Stimulated activated CD8-positive, alpha-beta memory T cell treated with anti-CD3 and anti-CD28 coated beads, Interleukin-12 subunit alpha, Interleukin-12 subunit beta, amount 100 ng/mL, for 24 hours (primary cell): Measurements from ENCODE around the gene MARCHF2.

ENCODE experiments used
- DNase-seq: peaks from one replicate; pipeline ENCODE4 v3.0.0-alpha.2; 2020; ENCODE audit errors: extremely low read depth

MARCHF2 gene

DNA sequence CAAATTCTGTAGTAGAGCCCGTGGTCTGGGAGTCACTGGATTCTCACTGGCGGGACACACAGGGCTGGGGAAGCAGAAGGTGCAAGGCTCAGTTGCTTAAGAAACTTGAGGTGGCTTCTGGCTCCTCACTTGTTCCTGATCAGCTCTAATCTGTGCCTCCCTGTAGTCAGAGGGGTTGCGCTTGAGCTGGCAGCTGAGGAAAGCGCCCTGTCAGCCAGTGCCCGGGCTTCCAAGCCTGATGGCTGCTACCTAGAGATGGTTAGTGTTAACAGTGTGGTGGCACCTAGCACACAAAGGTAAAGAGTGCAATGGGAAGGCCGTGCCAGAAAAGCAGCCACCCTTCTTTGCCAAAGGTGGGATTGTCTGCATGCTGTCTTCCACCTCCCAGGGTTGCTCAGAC is 40.5 kb downstream of the MARCHF2 start:
- no peak for DNase-seq

DNA sequence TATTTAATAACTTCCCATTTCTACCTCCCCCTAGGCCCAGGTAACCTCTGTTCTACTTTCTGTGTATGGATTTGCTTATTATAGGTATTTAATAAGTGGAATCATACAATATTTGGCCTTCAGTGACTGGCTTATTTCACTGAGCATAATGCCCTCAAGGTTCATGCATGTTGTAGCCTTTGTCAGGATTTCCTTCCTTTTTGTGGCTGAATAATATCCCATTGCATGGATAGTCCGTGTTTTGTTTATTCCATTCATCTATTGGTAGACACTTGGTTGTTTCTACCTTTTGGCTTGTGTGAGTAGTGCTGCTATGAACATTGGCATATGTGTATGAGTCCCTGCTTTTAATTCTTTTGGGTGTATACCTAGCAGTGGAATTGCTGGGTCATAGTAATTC is 41.1 kb downstream of the MARCHF2 start:
- no peak for DNase-seq

DNA sequence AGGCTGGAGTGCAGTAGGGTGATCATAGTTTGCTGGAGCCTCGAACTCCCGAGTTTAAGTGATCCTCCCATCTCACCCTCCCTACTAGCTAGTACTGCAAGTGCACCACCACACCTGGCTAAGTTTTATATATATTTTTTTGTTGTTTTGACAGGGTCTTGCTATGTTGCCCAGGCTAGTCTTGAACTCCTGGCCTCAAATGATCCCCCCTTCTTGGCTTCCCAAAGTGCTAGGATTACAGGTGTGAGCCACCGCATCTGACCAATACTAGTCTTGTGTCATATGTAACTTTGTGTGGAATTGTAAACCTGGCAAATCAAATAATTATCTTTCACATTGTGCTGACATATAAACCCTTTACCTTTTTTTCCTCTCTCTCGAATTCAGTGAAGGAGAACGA is 41.9 kb downstream of the MARCHF2 start:
- no peak for DNase-seq

DNA sequence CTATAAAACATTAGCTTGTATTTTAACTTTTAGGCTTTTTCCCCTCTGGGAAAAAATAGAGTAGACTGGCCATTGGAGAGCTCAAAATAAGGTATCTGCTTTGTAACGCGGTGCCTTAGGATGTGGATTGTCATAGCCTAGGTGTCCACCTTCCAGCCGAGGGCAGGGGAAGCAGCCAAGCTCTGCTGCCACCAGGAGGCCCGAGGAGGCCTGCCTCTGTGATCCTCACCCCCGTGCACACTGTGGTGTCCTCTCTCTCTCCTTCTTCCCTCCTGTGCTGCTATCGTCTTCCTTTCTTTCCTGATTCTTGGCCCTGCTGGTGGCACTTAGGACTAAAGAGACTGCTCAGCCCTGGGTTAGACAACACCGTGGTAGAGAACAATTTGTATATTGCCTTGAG is 43.0 kb downstream of the MARCHF2 start:
- no peak for DNase-seq

DNA sequence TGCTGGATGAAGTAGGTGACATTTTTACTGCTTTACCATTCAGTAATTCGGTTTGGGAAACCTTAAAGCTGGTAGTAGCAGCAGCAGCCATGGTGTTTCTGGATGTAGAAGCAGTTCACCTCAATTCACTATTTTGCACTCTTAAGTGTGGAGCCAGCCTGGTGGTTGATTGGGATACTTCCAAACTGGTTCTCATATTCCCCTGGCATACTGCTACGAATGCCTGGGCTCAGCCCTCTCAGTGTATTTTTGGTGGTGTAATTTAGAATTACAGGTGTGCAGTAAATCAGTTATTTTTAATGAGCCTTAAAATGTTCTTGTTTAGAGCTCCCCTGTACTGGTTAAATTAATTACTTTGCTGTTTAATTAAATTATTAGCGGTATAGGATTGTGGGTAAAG is 44.1 kb downstream of the MARCHF2 start:
- DNase-seq: no peak

DNA sequence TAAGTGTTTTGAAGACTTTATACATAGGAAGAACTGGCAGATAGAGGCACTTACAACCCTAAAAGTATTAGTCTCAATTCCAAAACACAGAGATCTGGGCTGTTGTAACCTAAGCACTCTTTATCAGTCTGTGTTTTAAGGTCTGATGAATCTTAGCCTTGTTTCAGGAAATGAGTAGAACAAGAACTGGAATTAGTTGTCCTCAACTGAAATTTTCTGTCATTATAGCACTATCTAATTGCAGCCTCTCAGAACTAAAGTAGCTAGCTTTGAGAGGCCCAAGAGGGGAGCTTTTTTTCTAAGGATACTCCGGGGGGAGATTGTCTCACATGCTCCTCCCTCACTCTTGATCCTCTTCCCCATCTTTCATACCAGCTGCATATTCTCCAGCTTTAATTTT is 44.7 kb downstream of the MARCHF2 start:
- no peak for DNase-seq

DNA sequence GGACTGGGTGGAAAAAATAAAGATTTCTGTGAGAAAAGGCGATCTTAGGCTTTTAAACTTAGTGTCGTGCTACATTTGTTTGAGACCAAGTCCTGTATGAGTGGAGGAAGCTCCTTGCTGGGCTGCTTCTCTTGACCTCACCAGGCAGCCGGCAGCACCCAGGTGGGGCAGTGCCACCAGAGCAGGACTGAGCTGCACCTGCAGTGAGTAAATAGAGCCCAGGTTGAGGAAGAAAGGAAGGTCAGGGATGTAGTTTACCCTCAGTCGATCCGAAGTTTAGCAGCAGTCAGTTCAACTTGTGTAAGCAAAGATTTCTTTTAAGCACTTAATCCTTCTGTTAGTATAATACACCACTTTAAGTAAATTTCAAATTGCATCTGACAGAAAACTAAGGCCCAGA is 45.3 kb downstream of the MARCHF2 start:
- DNase-seq: no peak

DNA sequence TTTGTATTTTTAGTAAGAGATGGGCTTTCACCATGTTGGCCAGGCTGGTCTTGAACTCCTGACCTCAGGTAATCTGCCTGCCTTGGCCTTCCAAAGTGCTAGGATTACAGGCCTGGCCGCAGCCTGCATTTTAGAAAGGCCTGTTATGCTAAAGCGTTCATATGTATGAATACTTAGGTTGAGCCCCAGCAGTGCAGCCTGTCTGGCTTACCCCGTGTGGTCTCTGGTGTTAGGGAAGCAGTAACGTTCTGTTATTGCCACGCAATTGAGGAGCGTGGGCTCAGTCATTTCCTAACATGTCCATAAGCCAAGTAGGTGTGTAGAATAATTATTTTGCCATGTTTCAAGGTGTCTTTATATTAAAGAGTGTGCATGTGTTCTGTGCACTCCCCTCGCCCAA is 46.0 kb downstream of the MARCHF2 start:
- no peak for DNase-seq

DNA sequence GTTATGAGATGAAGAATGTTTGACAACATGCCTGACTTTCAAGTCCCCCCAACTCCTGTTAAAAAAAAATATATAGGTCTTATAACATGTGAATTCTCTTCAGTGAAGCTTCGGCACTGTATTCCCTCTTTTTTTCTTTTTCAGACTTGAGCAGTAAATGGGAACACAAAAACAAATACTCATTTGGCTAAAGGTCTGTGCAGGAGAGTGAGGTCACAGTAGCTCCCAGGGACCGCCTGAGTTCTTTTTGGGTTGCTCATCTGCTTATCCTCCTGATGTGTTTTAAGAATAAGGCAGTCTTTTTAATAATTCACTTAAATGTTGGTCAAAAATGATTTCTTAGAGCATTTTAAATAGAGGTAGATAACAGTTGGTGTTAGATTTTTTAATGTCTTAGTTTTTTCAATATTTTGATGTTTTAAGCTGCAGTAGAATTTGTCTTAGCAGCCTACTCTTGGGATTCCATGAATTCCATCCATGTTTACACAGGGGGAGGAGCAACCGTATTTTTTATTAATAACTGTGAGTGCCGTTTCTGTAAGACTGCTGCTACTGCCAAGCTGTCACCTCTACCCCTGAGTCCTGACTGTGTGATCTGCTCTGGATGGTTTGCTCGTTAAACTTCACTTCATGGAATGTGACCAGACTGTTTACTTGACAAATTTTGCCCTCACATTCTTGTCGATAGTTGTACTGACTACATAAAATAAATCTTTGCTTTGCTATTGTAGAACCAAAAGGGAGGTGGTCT is 46.6 kb downstream of the MARCHF2 start:
- DNase-seq: no peak

DNA sequence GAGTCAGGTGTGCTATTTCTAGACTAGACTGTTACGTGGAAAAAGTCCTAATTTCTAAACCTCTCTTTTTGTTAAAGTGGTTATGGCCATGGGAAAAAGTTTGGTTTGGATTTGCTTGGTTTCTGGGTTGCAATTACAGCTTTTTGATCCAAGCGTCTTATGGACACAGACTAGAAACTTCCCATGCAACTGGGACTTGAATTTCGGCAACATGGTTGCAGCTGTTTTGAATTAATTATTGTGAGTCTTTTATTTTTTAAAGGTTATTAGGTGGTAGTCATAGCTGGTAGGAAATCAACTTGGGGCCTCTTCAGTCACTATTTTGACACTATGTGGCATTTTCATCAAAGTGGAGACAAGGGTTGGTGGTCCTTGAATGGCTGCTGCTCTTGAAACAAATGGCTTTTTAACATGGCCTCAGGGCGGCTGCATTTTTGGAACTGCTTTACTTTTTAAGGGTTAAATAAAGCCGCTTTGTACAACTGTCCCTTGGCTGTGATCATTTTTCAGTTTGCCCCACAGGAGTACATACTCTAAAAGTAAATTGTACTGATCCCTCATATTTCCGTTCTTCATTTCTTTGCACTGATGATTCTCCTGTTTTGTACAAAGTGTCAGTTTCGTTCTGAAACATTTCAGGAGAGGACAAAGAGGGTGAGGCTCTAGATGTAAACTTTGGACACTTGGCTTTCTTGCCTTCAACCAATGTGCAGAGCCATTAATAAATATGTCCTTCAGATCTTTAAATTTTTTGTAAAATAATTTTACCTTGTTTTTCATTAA is 47.6 kb downstream of the MARCHF2 start:
- no peak for DNase-seq

DNA sequence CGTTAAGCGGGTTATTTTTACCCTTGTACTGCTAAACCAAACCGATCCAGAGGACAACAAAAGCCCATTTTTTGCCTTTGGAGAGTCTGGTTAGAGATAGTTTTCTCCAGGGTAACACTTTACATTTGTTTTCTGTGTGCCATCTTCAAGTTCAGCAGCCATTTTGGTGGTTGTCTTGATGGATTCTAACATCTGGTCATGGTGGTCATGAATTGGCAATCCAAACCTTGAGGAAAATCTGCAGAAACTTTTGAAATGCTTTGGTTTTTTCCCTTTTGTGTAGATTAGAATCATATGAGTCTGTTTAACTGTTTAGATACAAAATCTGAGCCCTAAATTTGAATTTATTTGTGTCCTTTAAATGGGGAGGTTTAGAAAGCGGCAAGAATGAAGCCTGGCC is 48.3 kb downstream of the MARCHF2 start:
- DNase-seq: no peak

DNA sequence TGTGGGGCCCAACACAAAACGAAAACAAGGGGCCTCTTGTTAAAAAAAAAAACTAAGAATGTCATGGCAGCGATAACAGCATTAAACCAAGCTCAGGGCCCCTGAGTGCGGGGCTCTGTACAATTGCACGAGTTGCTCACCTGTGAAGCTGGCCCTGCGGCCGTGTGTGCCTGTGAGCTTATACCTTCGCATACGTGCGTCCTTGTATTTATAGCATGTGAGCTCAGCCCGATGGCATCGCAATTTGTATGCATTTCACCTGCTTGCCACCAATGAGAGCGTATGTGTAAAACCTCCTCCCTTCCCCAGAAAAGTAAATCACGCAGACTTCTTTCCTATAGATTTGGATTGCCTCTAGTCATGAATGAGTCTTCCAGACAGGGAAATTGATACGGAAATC is 48.8 kb downstream of the MARCHF2 start:
- no peak for DNase-seq

DNA sequence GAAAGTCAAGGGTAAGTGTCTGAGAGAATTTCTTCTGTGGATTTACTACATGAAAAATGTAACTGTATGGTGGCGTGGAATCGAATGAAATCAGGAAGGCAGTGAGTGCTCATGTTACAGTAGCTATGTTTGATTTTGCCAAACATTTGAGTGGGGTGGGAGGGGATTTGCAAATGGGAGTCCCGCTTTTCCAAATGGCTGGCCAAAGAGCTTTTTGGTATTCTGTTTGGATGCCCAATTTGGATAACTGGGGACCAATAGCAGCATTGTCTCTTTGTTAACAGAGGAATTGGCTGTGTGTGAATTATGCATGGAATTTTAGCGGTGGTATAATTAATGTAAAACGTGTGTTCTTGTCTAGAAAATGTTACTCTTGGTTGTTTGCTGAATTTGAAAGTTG is 49.5 kb downstream of the MARCHF2 start:
- no peak for DNase-seq

DNA sequence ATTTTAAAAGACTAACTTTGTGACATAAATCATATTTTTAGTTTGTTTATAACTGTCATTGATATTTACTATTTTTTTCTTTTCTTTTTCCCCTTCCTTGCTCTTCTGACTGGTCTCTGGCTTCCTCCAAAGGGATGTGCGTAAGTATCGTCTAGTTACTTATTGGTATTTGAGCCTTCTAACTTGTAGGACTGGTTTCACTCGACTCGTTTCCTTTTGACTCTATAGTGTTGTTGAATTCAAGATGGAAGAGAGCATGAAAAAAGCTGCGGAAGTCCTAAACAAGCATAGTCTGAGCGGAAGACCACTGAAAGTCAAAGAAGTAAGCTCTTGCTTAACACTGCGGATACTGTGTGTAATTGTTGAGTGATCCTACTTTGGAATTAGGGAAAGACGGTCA is 50.3 kb downstream of the MARCHF2 start:
- DNase-seq: no peak

DNA sequence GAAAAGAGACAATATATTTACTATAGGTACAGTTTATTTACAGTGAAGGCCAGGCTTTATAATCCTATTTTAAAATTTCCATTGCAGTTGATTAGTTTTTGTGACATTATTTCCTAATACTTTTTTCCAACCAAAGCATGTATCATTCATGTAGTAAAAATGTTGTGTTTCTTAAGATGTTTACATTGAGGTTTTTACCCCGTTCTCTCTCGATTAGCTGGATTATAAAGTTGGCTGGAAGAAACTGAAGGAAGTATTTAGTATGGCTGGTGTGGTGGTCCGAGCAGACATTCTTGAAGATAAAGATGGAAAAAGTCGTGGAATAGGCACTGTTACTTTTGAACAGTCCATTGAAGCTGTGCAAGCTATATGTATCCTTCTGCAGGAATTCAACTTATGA is 52.9 kb downstream of the MARCHF2 start:
- DNase-seq: no peak

DNA sequence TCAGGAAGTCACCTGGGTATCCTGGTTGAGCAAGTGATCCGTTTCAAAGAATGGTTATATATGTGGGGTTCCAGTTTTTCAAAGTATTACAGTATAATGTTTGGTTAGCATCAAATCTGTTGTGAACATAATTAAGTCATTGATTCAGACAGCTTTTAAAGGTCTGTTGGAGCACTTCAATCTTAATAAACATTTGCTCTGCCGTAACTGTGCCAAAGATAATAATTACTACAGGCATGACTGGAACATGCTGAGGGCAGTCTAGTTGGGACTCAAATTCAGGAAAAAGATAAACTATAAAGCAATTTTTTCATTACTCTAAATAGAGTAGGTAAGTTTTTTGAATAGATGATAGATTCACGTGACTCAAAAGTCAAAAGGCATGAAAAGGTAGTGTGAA is 55.0 kb downstream of the MARCHF2 start:
- DNase-seq: no peak

DNA sequence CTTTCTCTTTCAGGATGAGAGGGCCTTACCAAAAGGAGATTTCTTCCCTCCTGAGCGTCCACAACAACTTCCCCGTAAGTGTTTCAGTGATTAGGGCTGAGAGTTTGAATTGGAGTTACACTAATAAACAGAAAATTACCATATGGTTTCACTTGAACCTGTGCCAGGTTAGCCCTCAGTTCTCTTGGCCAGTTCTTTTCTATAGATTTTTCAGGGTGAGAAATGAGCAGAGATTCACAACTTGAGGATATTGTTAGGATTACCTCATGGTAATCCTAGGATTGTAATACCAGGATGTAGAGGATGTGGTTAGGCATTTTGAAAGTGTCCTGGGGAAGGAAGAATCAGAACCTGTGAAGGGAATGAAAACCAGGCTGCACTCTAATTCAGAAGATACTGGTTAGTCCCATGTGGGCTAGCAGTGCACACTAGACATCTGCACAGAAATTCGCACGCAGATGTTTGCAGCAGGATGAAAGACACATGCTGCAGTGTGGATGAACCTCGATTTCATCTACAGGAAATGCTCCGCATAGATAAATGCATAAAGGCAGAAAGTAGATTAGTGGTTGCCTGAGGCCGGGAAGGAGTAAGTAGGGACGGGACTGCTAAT is 55.8 kb downstream of the MARCHF2 start:
- no peak for DNase-seq

DNA sequence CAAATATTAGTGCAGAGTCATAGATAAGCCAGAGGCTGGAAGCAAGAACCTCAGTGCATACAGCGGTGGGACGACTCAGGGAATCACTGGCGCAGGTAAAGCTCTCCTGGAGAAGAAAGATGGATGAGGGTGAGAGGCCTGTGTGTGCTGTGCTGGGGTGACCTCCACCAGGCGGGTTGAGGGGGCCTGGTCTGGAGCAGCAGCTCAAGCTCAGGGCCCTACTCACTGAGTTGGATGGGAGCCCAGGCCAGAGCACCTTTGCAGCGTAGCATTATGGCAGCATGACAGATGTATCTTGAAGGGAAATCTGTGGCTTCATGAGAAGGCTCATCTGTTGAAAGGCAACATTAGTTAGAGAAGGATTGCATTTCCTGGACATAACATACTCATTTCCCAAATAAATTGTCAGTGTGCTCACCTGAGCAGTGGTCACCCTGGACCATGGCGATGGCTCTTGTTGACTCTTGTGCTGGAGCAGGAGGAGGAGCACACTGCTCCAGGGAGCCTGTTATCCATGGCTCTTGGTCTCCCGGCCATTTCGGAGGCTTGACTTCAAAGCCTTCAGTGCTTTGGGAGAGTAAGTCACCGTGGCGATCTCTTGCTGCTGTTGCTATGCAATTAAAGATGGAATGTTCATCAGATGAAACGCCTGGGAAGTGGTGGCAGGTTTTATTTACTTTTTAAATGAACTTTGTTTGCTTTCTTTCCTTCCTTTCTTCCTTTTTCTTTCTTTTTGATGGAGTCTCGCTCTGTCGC is 56.7 kb downstream of the MARCHF2 start:
- DNase-seq: no peak

DNA sequence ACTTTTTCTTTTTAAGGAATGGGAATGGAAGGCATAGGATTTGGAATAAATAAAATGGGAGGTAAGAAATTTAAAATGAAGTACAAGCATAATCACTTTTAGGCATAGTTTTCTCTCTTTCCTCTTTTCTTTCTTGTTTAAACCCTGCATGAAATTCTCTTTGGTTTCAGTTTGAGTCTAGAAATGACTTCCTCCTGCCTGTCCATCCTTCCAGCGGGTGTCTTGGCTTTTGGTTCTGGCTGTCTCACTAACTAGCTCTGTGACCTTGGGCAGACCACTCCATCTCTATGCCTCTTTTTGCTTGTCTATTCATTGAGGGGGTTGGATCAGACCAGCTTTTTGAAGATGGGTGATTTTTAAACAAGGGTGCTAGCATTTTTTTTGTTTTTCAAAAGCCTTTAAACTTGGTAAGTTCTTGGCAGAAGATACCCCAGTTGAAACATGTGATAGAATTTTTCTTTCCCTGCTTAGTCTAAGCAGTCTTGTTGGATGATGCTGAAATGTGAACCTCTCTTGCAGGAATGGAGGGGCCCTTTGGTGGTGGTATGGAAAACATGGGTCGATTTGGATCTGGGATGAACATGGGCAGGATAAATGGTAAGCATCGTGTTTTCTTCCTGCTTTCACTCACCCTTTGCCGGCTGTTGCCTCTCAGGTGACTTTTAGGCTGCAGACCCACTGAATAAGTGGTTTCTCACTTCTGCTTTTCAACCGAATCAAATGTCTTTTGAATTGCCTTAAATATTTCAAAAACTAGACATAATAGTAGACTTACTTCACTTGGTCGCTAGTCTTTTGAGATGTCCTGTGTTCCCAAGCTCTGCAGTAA is 60.8 kb downstream of the MARCHF2 start:
- no peak for DNase-seq

DNA sequence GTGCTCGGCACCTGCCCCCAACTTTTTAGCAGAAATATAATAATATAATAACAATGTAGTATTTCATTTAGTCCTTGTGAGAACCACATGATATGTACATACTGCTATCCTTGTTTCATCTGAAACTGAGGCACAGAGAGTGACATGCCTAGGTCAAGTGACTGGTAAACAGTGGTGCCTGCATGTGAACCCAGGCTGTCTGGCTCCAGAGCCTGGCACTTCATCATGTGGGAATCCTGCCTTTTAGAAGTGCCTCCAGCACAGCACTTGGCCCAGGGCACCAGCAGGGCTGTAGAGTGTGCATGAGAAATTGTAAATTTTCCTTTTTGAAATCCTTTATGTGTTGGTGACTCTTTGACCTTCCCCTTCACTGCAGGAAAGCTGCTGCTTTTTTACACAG is 61.9 kb downstream of the MARCHF2 start:
- no peak for DNase-seq

DNA sequence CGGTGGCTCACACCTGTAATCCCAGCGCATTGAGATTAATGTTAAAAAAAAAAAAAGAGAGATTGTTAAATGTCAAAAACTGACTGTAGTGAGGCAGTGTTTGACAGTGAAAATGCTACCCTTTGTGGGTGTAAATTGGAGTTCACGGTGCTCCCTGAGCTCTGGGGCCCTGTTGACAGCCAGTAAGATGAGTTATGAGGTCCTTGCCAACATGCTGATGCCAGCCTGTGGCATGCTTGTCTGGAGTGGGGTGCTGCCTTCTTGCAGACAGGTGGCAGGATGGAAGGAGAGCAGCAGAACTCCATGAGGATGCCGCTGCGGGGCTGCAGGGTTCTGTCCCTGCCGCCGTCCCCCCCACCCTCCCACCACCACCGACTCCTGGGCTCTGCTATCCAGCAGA is 63.4 kb downstream of the MARCHF2 start:
- DNase-seq: no peak

DNA sequence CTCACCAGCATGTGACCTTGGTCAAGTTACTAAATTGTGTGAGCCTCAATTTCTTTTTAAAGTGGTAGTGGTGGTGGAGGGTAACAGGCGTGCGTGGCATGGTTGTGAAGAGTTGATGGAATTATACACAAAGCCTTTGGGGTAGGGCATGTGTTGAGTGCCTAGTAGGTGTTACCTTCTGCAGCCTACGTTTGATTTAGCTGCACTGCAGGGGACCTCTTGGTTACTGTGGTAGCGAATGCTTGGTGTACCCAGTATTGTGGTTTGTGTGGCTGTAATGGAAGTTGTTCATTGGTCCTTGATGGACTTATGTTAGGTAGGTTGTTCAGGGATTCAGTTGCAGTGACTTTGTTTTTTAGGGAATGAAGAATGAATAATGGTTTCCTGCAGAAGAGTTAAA is 64.8 kb downstream of the MARCHF2 start:
- no peak for DNase-seq
